NCI-H526 treated with DMSO at 0.1 percent for 48 hours (cell line): ENCODE results near the gene PNMA8B.

Experiments used
- DNase-seq: peaks from one replicate; lab custom pipeline; 2025; lab: John Stamatoyannopoulos, UW

PNMA8B gene

DNA sequence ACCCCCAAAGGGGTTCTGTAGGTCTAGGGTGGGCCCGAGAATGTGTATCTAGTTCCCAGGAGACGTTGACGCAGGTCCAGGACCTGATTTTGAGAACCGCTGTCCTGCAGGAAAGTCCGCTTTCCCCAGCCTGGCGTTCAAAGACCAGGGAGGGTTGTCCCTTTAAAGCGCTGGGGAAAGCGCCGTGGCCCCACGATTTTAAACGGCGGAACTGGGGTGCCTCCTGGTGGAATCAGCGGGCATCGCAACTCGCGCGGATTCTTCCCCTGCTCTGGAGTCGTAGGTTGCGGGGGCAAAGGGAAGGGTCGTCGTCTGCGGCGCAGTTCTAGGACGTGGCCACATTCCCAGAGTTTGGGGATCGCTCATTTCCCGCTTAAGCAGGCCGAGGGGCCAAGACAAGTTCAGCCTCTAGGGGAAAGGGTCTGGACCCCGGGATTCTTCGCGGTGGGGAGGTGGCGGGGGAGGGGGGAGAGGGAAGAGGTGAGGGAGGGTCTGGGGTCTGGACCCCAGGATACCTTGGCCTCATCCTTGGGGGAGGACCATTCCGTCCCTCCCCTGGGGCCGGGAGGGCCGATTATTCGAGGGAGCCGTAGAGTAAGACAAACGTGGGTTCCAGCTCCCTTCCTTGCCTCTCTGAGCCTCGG, 7.7 kb downstream of the PNMA8B start:
- DNase-seq, result peak; percentile 11

GRCh38 chr19:46487178-46487801, 8.4 kb downstream of the PNMA8B start:
- no peak for DNase-seq

DNA sequence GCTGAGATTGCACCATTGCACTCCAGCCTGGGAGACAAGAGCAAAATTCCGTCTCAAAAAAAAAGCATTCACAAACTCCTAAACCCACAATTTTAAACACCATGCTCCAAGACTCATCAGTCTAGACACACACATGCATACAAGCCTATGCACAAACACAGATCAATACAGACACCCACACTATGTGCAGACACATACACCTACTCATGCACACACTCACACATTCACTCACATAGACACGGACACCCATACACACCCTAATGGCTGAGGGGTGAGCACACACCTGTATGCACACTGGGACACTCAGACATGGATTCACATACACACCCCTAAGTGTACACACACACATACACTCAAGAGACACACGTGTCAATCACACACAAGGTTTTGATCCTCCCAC, 9.3 kb downstream of the PNMA8B start:
- DNase-seq, result no peak

DNA sequence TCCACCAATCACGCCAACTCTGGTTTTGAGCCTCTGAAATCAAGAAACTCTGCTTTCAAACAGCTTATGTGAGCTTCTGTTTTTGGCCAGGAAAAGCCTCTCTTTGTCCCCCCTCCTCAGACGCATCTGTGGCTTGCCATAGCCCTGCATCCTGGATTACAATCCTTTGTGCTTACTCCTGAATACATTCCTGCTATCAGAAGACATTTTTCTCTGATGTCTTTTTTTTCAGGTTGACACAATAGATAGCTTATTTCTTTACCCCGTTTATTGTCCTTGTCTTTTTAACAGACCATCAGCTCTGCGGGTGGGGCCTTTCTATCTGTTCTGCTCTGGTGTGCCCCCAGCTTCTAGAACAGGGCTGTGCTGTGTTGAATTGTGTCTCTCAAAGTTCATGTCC, 11.0 kb downstream of the PNMA8B start:
- DNase-seq, result no peak

DNA sequence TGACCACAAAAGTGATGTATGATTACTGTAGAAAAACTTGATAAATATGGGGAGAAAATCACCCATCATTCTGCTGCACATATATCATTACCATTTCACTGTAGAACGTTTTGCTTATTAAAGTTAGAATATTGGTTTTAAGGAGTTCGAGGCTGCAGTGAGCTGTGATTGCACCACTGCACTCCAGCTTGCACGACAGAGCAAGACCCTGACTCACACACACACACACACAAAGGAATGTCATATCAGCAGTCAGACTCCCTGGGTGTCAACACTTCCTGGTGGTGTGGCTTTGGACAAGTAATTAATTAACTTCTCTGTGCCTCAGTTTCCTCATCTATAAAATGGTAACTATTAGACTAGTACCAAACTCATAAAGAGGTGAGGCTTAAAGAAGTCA, 13.0 kb downstream of the PNMA8B start:
- DNase-seq, result no peak

DNA sequence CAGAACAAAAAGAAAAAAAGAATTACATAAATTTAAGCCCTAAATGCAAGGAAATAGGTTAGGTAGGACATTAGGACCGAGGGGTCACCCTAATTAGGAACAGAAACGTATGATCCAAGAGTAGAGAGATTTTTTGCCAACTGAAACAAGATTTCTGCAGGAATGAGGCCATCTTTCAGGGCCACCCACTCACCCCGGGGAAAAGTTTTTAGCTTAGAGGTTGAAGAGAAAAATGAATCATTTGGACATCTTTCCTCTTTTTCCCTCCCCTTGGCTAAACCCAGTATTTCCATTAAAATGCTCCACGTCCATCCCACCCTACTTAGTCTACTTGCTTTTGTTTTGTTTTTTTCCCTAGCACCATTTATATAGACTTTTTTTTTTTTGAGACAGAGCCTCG, 13.7 kb downstream of the PNMA8B start:
- DNase-seq, result no peak

GRCh38 chr19:46481223-46481848, 14.3 kb downstream of the PNMA8B start:
- no peak for DNase-seq

GRCh38 chr19:46480415-46480814, 15.3 kb downstream of the PNMA8B start:
- no peak for DNase-seq

- DNase-seq, result no peak
Measured at GRCh38 chr19:46478356-46478986, 17.2 kb downstream of the PNMA8B start.

DNA sequence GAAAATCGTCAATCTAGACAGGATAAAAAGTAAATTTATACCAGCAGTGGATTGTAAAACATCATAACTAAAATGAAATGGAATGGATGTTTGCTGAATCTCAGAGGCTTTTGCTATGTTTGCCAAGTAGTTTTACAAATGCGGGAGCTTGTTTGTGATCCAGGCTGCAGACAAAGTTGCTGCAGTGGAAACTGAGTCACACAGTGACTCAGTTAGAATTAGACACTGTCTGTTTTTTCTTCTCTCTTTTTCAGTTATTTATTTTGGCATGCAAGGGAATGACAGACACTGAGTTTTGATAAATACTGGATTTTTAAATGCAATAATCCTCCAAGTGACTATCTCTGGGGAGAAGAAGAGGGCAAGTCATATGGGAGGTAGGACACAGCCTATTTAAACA, 19.7 kb downstream of the PNMA8B start:
- no peak for DNase-seq

GRCh38 chr19:46474211-46474610, 21.5 kb downstream of the PNMA8B start:
- no peak for DNase-seq

DNA sequence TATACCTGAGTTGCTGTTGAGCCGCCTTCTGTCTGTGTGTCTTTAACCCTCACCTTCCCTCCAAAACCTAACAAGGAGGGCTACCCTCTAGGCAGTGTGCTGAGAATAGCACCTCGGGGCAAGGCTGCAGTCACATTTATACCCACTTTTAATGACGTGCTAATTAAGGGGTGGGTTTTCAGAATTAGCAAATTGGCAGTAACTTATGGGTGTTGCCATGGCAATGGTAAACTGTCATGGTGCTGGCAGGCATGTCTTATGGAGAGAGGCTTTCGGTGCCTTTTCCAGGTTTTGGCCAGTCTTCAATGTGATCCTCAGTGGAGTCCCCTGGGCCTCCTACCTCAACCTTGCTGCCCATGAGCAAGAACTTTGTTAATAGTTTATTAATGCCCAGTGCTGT, 23.1 kb downstream of the PNMA8B start:
- no peak for DNase-seq

DNA sequence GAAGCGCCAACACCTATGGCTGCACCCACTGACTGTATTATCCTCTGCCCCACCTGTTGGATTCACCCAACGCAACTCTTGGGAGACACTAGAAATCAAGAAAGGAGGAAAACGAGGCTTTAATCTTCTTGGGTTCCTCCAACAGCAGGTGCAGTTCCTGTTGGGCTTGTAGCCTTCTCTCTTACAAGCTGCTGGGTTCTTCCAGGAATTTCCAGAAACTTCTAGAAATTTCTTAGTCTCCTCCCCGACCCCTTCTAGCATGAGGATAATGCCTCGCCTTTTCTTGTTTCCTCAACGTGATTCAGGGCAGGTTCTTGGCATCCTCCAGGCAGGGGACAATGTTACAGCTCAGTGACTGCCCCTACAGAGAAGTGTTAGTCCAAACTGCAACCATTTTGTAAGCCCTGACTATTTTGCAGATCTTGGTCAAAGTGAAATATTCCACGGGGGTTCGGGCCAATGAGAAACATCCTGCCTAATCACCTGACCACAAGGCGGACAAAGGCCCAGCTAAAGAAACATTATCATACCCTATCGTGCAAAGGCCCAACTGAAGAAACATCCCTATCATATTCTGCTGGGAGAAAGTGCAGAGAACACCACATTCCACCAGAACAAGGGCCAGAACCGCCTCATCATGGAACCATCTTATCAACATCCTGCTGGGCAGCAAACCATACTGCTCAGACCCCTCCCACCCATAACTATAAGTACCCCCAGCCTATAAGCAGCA, 23.7 kb downstream of the PNMA8B start:
- DNase-seq, result no peak

DNA sequence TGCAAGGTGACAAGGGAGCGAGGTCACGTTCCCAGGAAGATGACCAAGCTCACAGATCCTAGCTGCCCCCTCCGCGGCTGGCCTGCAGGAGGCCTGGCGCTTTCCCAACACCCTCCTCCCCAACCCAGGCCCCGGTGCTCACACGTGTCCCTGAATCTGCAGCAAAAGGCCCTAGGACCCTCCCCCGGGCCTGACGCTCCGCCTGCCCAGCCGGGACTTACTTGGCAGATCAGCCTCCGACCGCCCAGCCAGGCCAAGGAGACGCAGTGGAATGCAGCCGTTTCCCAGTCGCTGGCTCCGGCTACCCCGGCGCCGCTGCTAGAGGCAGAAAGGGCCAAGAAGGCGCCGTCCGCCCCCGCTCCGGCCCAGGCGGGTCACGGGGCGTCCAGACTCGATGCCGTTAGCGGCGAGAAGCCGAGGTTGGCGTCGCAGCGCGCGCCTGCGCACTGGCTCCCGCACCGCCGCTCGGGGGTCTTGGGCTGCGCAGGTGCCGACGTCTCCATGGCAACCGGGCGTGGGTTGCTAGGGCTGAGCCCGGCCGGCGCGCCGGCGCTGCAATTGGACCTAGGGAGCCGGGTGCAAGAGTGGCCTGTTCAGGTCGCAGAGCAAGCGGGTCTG, 24.4 kb downstream of the PNMA8B start, which contains the start of gene PNMA8A:
PNMA8A (minus strand) TSS at position 448 of the 618 bp plus-strand sequence. CDS start 528 bp downstream, outside the sequence.
- DNase-seq, result peak; percentile 79

GRCh38 chr19:46470376-46470775, 25.3 kb downstream of the PNMA8B start:
- DNase-seq, result no peak

DNA sequence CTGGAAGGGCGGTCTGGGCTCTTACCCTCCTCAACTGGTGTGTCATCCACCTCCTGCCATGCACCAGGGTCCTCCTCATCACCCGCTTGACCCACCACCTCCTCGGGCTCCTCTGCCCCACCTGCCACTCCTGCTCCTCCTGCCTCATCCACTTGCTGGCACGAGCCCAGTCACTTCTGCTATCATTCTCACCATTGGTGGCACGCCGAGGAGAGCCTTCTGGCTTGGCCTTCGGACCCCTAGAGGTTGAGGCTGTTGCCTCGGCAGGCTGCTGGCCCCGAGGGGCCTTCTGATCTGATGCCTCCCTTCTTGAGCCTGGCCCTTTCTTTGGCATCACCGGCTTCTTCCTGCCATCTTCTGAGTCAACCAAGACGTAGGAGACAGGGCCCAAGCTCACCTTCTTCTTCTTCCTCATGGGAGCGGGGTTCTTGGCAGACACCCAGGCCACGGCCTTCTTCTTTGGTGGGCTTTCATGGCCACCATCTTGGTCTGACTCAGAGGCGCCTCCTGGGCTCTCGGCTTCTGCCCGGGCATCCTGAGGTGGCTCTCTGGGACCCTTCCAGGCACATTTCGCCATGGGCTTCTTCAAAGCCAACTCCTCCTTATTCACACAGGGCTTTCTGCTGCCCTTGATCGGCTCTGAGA, 26.0 kb downstream of the PNMA8B start:
- DNase-seq, result no peak

GRCh38 chr19:46466536-46467196, 29.0 kb downstream of the PNMA8B start:
- DNase-seq, result no peak

- DNase-seq, result no peak
Measured at GRCh38 chr19:46463516-46463915, 32.2 kb downstream of the PNMA8B start.

- DNase-seq, result no peak
Measured at GRCh38 chr19:46461537-46461936, 34.1 kb downstream of the PNMA8B start.

GRCh38 chr19:46460981-46461380, 34.7 kb downstream of the PNMA8B start:
- no peak for DNase-seq

DNA sequence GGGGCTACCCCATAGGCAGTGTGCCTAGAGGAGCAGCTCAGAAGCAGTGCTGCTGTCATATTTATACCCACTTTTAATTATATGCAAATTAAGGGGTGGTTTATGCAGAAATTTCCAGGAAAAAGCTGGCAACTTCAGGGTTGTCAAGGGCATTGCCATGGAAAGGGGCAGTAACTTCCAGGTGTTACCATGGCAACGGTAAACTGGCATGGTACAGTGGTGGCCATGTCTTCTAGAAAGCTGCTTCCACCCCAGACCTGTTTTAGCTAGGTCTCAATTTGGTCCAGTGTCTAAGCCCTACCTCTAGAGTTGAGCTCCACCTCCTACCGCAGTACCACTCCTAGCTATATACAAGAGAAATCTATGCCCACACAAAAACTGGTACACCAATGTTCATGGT, 35.6 kb downstream of the PNMA8B start:
- no peak for DNase-seq
